Activated naive CD4-positive, alpha-beta T cell treated with anti-CD3 and anti-CD28 coated beads, Interleukin-2, amount 10 ng/mL, durations not matched to agents 7 days and 5 days (primary cell): ENCODE data around the gene RRP1.

Experiments
- CTCF ChIA-PET: fragments of 350-600 bp; sonication (Branson Sonifier 250); formaldehyde crosslinking; loops from one replicate; lab custom pipeline; 2021; ENCODE audit warnings: antibody characterized with exemption; lab: Charles Lee
- DNase-seq: peaks from one replicate; pipeline ENCODE4 v3.0.0-alpha.2; 2020
- H3K27ac Mint-ChIP-seq: one replicate; pipeline ENCODE4 v1.8.0; 2021; ENCODE audit warnings: mild to moderate bottlenecking, moderate library complexity, mixed read lengths
- H3K27me3 Mint-ChIP-seq: one replicate; pipeline ENCODE4 v1.8.0; 2021; ENCODE audit warnings: mild to moderate bottlenecking, mixed read lengths
- H3K36me3 Mint-ChIP-seq: one replicate; pipeline ENCODE4 v1.8.0; 2021; ENCODE audit warnings: mixed read lengths
- H3K4me1 Mint-ChIP-seq: one replicate; pipeline ENCODE4 v1.8.0; 2021; ENCODE audit warnings: mixed read lengths
- H3K4me3 Mint-ChIP-seq: one replicate; pipeline ENCODE4 v1.8.0; 2021; ENCODE audit warnings: mild to moderate bottlenecking, moderate library complexity, mixed read lengths
- H3K9me3 Mint-ChIP-seq: one replicate; pipeline ENCODE4 v1.8.0; 2021; ENCODE audit warnings: mixed read lengths

RRP1 gene

DNA sequence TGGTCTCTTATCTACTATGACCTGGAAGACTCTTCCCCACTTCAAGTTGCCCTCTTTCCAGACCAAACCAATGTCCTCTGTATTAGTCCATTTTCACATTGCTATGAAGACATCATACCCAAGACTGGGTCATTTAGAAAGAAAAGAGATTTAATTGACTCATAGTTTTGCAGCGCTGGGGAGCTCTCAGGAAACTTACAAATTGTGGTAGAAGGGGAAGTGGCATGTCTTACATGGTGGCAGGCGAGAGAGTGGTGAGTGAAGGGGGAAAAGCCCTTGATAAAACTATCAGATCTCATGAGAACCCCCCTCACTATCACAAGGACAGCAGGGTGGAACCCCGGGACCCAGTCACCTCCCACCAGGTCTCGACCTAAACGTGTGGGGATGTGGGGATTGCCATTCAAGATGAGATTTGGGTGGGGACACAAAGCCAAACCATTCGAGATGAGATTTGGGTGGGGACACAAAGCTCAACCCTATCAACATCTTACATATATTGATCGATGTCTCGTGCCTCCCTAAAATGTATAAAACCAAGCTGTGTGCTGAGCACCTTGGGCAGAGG lies 61.4 kb downstream of the RRP1 start:
- H3K9me3 Mint-ChIP-seq, result peaks cover 10% of the 10 kb centered on the region
- H3K36me3 Mint-ChIP-seq, result peaks cover 8% of the 10 kb centered on the region
- peaks cover 38% of the 10 kb centered on the region for H3K4me1 Mint-ChIP-seq
- H3K4me3 Mint-ChIP-seq, result no peak overlapping the region
- CTCF ChIA-PET, result no interaction called here
- DNase-seq, result no peak
- no peak overlapping the region for H3K27ac Mint-ChIP-seq
- peaks cover 19% of the 10 kb centered on the region for H3K27me3 Mint-ChIP-seq

DNA sequence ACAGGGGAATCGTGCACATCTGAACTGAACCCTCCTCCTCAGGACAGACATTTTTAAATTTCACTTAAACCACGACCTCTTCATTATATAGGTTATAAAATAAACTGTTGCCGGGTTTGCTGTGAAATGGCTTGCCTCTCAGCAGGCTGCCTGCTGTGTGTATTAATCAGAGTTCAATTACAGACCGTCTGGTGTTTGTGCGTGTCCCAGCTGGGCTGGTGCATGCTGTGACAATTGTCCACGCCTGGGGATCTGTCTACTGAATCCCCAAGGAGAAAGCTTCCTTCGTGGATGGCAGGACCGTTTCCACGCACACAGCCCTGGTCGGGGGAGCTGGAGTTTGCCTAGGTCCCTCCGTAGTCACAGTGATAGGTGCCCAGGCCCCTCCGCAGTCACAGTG lies 62.2 kb downstream of the RRP1 start:
- peaks cover 19% of the 10 kb centered on the region for H3K27me3 Mint-ChIP-seq
- peaks cover 10% of the 10 kb centered on the region for H3K9me3 Mint-ChIP-seq
- DNase-seq, result no peak
- no peak overlapping the region for H3K4me3 Mint-ChIP-seq
- peaks cover 42% of the 10 kb centered on the region for H3K4me1 Mint-ChIP-seq
- H3K27ac Mint-ChIP-seq, result no peak overlapping the region
- CTCF ChIA-PET, result no interaction called here
- H3K36me3 Mint-ChIP-seq, result peaks cover 8% of the 10 kb centered on the region

DNA sequence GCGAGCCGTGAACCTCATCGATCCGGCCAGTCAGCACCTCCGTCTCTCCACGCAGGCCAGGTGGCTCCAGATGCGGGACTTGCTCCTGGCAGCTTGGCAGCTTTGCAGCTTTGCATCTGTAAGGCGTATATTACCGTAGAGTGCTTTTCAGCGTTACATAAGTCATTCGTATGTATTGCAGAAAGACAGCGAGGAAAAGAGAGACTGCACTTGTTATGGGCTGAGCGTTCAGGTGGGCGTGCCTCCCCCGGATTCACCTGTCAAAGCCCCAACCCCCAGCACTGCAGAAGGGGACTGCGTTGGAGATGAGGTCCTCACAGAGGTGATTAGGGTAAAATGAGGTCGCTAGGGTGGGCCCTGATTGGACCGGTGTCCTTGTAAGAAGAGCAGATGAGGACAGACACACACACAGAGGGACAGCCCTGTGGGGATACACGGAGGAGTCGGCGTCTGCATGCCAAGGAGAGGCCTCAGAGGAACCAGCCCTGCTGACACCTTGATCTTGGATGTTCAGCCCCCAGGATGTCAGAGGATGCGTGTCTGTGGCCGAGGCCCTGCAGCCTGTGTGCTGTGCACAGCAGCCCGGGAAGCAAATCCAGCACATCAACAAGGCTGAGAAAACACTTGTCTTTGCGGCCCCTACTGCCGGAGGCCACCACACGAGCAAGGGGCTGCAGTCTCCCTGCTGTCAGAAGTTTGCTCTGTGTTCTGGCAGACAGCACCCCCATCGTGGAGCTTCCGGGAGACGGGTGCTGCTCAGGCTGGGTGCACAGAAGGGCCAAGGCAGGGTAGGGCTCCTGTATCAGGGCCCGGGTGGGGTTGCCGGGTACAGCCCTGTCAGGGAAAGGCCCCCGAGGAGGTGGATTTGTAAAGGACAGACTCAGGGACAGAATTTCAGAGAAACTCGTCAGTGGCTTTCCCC lies 64.7 kb downstream of the RRP1 start:
- Mint-ChIP-seq H3K36me3 (peaks cover 8% of the 10 kb centered on the region), H3K4me3 (no peak overlapping the region), H3K27me3 (peaks cover 12% of the 10 kb centered on the region), H3K9me3 (peaks cover 10% of the 10 kb centered on the region), H3K27ac (peak overlapping the region; percentile 93), H3K4me1 (peaks cover 49% of the 10 kb centered on the region)
- CTCF ChIA-PET, result interaction anchor here (1.9 kb wide), 1 partner anchor 33 kb away, joined by 4 read pairs; no protein-coding TSS in a partner anchor
- DNase-seq, result no peak
